Endodermal cell (in vitro differentiated cells): ENCODE results near the gene SLC29A2. TPM values are rescaled to one million over a fixed set of nuclear protein-coding genes. Genes with fewer than 3 reads are reported as not detected.

Experiments used
- DNase-seq: peaks from one replicate; pipeline ENCODE4 v3.0.0-alpha.2; 2017
- H3K27ac ChIP-seq: 2 replicates; pipeline ENCODE4 v1.5.1; 2013; ENCODE audit warnings: mild to moderate bottlenecking, low read depth, low read length, moderate library complexity
- H3K27me3 ChIP-seq: 2 replicates; pipeline ENCODE4 v1.6.1; 2013; ENCODE audit warnings: mild to moderate bottlenecking, low read length, moderate library complexity; ENCODE audit not compliant: insufficient read depth, control insufficient read depth, poor library complexity, severe bottlenecking
- H3K36me3 ChIP-seq: 2 replicates; pipeline ENCODE4 v1.7.0; 2013; ENCODE audit warnings: mild to moderate bottlenecking, low read length, moderate library complexity; ENCODE audit not compliant: control insufficient read depth, insufficient read depth
- H3K4me1 ChIP-seq: one replicate; pipeline ENCODE4 v1.7.0; 2013; ENCODE audit warnings: low read length; ENCODE audit not compliant: control insufficient read depth, insufficient read depth
- H3K4me3 ChIP-seq: 2 replicates; pipeline ENCODE4 v1.5.1; 2013; ENCODE audit warnings: mild to moderate bottlenecking, low read length, moderate library complexity
- H3K9ac ChIP-seq: 2 replicates; pipeline ENCODE4 v1.6.1; 2013; ENCODE audit warnings: mild to moderate bottlenecking, low read length, moderate library complexity; ENCODE audit not compliant: poor library complexity, severe bottlenecking; ENCODE audit errors: extremely low read depth
- H3K9me3 ChIP-seq: 2 replicates; pipeline ENCODE4 v1.6.1; 2013; ENCODE audit warnings: mild to moderate bottlenecking, low read length, moderate library complexity; ENCODE audit not compliant: control insufficient read depth
- H3K27ac Mint-ChIP-seq: 2 replicates; pipeline ENCODE4 v1.8.0; 2020; ENCODE audit warnings: mixed read lengths
- H3K27me3 Mint-ChIP-seq: 2 replicates; pipeline ENCODE4 v1.8.0; 2021; ENCODE audit warnings: mild to moderate bottlenecking, mixed read lengths; ENCODE audit not compliant: insufficient read depth
- H3K36me3 Mint-ChIP-seq: 2 replicates; pipeline ENCODE4 v1.8.0; 2020; ENCODE audit warnings: low read depth, mixed read lengths
- H3K4me1 Mint-ChIP-seq: 2 replicates; pipeline ENCODE4 v1.8.0; 2020; ENCODE audit warnings: mixed read lengths
- H3K4me3 Mint-ChIP-seq: 2 replicates; pipeline ENCODE4 v1.8.0; 2020; ENCODE audit warnings: mild to moderate bottlenecking, moderate library complexity, mixed read lengths
- H3K9me3 Mint-ChIP-seq: 2 replicates; pipeline ENCODE4 v1.8.0; 2020; ENCODE audit warnings: mild to moderate bottlenecking, mixed read lengths
- WGBS, 2 experiments: methylation state at CpG; one replicate each; pipeline versions ENCODE4 v1.1.5 to v1.1.7; 2013; ENCODE audit warnings: missing lambda C conversion rate in 2 of 2, mixed read lengths in 1 of 2; ENCODE audit not compliant: insufficient coverage in 1 of 2, insufficient read length in 1 of 2; 5-methylcytosine and 5-hydroxymethylcytosine counted together
- total RNA-seq, 2 donors: library from RNA; stranded (reverse); fragmentation: NEBNext Ultra II Directional in 1 of 2; extraction: Animal tissue kit (Norgen Biotek cat#: 25700) in 1 of 2; gene quantifications; 2 replicates in 1 of 2; 3 replicates in 1 of 2; pipeline ENCODE4 v1.2.1, GENCODE V29; 2021
- TF ChIP-seq, protein P1 (sequence below): fragments of 200-600 bp; sonication (generic); conservative IDR thresholded peaks from 2 replicates; pipeline ENCODE4 v1.5.0; 2021; ENCODE audit warnings: antibody characterized with exemption, mild to moderate bottlenecking

SLC29A2 gene
- total RNA-seq, 2 donors from 2014 or later = 30.8 to 32.4 TPM

DNA sequence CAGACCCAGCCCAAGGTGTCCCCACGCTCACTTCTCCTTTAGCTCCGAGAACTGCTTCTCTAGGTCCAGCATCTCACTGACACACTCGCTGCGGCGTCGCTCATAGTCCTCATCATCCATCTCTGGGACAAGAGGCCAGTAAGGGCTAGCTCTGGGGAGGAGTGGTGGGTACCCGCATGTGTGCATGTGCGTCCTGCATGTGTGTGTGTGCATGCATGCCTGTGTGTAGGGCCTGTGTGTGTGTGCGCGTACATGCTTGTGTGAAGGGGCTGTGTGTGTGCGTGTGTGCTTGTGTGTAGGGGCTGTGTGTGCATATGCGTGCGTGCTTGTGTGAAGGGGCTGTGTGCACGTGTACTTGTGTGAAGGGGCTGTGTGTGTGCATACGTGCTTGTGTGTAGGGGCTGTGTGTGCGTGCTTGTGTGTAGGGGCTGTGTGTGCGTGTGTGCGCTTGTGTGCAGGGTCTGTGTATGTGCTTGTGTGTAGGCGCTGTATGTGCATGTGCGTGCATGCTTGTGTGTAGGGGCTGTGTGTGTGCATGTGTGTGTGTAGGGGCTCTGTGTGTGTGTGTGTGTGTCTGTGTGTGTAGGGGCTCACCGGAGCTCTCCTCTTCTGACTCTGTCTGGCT is 29.9 kb downstream of the SLC29A2 start:
- 95% methylated on average over 20 of the region's 21 CpGs; no CpG with 5 or more reads in 1 of the 2 experiments for WGBS, 2 experiments
- no peak overlapping the region for H3K27ac ChIP-seq
- H3K4me1 Mint-ChIP-seq = peaks cover 23% of the 10 kb centered on the region
- no peaks in the 10 kb centered on the region for H3K9me3 ChIP-seq
- no peaks in the 10 kb centered on the region for H3K27me3 ChIP-seq
- H3K4me1 ChIP-seq = peaks cover 12% of the 10 kb centered on the region
- no peak overlapping the region for H3K4me3 ChIP-seq
- no peak overlapping the region for H3K4me3 Mint-ChIP-seq
- peaks cover 23% of the 10 kb centered on the region for H3K36me3 Mint-ChIP-seq
- TF ChIP-seq, protein P1, sequence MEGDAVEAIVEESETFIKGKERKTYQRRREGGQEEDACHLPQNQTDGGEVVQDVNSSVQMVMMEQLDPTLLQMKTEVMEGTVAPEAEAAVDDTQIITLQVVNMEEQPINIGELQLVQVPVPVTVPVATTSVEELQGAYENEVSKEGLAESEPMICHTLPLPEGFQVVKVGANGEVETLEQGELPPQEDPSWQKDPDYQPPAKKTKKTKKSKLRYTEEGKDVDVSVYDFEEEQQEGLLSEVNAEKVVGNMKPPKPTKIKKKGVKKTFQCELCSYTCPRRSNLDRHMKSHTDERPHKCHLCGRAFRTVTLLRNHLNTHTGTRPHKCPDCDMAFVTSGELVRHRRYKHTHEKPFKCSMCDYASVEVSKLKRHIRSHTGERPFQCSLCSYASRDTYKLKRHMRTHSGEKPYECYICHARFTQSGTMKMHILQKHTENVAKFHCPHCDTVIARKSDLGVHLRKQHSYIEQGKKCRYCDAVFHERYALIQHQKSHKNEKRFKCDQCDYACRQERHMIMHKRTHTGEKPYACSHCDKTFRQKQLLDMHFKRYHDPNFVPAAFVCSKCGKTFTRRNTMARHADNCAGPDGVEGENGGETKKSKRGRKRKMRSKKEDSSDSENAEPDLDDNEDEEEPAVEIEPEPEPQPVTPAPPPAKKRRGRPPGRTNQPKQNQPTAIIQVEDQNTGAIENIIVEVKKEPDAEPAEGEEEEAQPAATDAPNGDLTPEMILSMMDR = no peak
- no peak overlapping the region for H3K9ac ChIP-seq
- H3K9me3 Mint-ChIP-seq = no peaks in the 10 kb centered on the region
- H3K27me3 Mint-ChIP-seq = no peaks in the 10 kb centered on the region
- peaks cover 36% of the 10 kb centered on the region for H3K36me3 ChIP-seq
- H3K27ac Mint-ChIP-seq = no peak overlapping the region
- no peak for DNase-seq

DNA sequence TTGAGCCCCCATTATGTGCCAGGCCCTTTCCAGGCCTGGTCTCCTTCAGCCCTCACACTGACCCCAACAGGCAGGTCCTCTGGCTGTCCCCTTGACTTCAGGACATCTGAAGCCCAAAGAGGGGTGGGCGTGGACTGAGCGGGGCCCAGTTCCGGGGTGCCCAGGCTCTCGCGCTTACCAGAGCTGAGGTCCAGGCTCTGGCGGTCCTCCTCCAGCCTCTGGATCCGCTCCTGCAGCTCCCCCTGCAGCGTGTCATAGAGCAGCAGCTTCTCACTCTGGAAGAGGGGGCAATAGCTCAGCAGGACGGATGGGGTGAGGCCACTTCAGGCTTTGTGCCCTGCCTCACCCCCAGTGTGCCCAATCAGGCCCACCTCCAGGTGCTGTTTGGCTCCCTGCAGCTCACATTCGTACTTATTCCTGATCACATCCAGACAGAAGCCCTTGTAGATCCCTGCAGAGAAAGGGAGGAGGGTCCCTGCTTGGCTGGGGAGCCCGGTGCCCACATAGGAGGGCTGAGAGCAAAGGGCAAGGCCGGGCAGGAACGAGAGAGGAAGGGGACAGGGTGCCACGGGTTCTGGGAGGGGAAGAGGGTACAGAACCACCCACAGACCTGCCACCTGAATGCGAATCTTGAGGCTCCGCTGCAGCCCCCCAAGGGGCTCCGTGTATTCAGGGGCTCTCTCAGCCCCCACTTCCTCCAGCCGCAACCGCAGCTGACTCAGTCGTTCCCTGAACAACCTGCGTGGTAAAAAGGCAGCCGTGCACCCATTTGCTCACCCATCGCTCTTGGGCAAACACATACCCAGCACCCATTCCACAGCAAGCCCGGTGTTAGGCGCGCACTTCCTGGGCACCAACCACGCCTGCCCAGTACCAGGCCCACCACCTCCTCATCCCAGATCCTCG is 30.7 kb downstream of the SLC29A2 start:
- peaks cover 26% of the 10 kb centered on the region for H3K4me1 Mint-ChIP-seq
- no peaks in the 10 kb centered on the region for H3K27me3 ChIP-seq
- no peak overlapping the region for H3K4me3 ChIP-seq
- no peak overlapping the region for H3K27ac ChIP-seq
- no peak overlapping the region for H3K9ac ChIP-seq
- peaks cover 23% of the 10 kb centered on the region for H3K36me3 Mint-ChIP-seq
- H3K4me1 ChIP-seq = peaks cover 18% of the 10 kb centered on the region
- H3K9me3 ChIP-seq = no peaks in the 10 kb centered on the region
- no peaks in the 10 kb centered on the region for H3K9me3 Mint-ChIP-seq
- H3K27me3 Mint-ChIP-seq = peaks cover 3% of the 10 kb centered on the region
- WGBS, 2 experiments = 92 to 94% methylated on average over 22 to 28 of the region's 28 CpGs
- no peak for DNase-seq
- H3K4me3 Mint-ChIP-seq = no peak overlapping the region
- TF ChIP-seq, protein P1 = no peak
- H3K36me3 ChIP-seq = peaks cover 36% of the 10 kb centered on the region
- no peak overlapping the region for H3K27ac Mint-ChIP-seq

DNA sequence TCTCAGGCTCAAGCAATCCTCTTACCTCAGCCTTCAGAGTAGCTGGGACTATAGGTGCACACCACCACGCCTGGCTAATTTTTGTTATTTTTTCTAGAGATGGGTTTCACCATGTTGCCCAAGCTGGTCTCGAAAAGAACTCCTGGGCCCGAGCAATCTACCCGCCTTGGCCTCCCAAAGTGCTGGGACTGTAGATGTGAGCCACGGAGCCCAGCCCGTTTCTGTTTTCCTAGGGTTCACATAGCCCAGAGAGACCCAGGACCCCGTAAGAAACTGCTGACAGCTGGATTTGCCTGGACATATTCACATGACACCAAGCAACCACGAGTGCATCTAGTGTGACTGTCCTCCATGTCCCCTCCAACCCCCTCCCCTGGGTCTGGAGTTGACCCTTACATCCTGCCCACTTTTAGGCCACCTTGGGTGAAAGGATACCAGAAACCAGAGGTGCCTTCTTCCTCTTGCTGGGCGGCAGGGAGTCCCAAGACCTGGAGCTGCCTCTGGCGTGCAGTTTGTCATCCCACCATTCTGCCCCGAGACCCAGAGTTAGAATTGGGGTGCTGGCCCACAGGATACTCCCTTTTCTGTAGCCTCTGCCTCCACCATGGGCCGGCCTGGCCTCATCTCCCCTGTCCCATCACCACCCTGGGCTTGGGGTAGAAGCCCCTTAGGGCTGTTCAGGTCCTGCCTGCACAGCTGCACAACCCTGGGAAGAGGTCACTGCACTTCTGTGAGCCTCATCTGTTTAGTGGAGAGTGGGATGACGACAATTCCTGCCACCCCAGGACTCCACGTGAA is 31.7 kb downstream of the SLC29A2 start:
- no peak overlapping the region for H3K9ac ChIP-seq
- Mint-ChIP-seq H3K27ac (no peak overlapping the region), H3K4me1 (peaks cover 21% of the 10 kb centered on the region), H3K27me3 (peaks cover 6% of the 10 kb centered on the region), H3K4me3 (no peak overlapping the region), H3K36me3 (peaks cover 23% of the 10 kb centered on the region), H3K9me3 (no peaks in the 10 kb centered on the region)
- peaks cover 36% of the 10 kb centered on the region for H3K36me3 ChIP-seq
- H3K4me3 ChIP-seq = no peak overlapping the region
- WGBS, 2 experiments = 79 to 89% methylated on average over 12 to 14 of the region's 14 CpGs
- TF ChIP-seq, protein P1 = no peak
- no peak for DNase-seq
- H3K9me3 ChIP-seq = no peaks in the 10 kb centered on the region
- peaks cover 11% of the 10 kb centered on the region for H3K4me1 ChIP-seq
- H3K27ac ChIP-seq = no peak overlapping the region
- no peaks in the 10 kb centered on the region for H3K27me3 ChIP-seq
